Progenitor cell of endocrine pancreas (in vitro differentiated cells): Measurements from ENCODE around the gene MAP3K5. TPM values are rescaled to one million over a fixed set of nuclear protein-coding genes. Genes with fewer than 3 reads are reported as not detected.

ENCODE experiments used
- DNase-seq: peaks from one replicate; pipeline ENCODE4 v3.0.0; 2021; ENCODE audit warnings: low spot score; ENCODE audit not compliant: unreplicated experiment
- H3K27ac Mint-ChIP-seq: 2 replicates; pipeline ENCODE4 v1.8.0; 2021; ENCODE audit warnings: mild to moderate bottlenecking, moderate library complexity, mixed read lengths
- H3K27me3 Mint-ChIP-seq: 2 replicates; pipeline ENCODE4 v1.8.0; 2021; ENCODE audit warnings: mixed read lengths
- H3K36me3 Mint-ChIP-seq: 2 replicates; pipeline ENCODE4 v1.8.0; 2022; ENCODE audit warnings: mixed read lengths; ENCODE audit not compliant: insufficient read depth
- H3K4me1 Mint-ChIP-seq: 2 replicates; pipeline ENCODE4 v1.8.0; 2021; ENCODE audit warnings: low read depth, mixed read lengths
- H3K4me3 Mint-ChIP-seq: 2 replicates; pipeline ENCODE4 v1.8.0; 2021; ENCODE audit warnings: low read depth, mild to moderate bottlenecking, moderate library complexity, mixed read lengths
- H3K9me3 Mint-ChIP-seq: 2 replicates; pipeline ENCODE4 v1.8.0; 2021; ENCODE audit warnings: low read depth, mixed read lengths
- CTCF ChIP-seq: fragments of 200-600 bp; sonication (generic); IDR thresholded peaks from one replicate; pipeline ENCODE4 v1.5.0; 2021; ENCODE audit warnings: antibody characterized with exemption, mild to moderate bottlenecking; ENCODE audit not compliant: unreplicated experiment
- total RNA-seq: library from RNA; stranded (reverse); gene quantifications from 2 replicates; pipeline ENCODE4 v1.2.1, GENCODE V29; 2021

The MAP3K5 gene
- total RNA-seq, 1 donor from 2014 or later, result 1.1 TPM

- peaks cover 3% of the 10 kb centered on the region for H3K27me3 Mint-ChIP-seq
- no peak for DNase-seq
- no peak for TF ChIP-seq CTCF
- H3K4me1 Mint-ChIP-seq, result peaks cover 27% of the 10 kb centered on the region
- H3K4me3 Mint-ChIP-seq, result no peak overlapping the region
- H3K9me3 Mint-ChIP-seq, result no peaks in the 10 kb centered on the region
- H3K27ac Mint-ChIP-seq, result no peak overlapping the region
- H3K36me3 Mint-ChIP-seq, result no peaks in the 10 kb centered on the region
Measured at GRCh38 chr6:136553166-136553787, 239.0 kb downstream of the MAP3K5 start.

DNA sequence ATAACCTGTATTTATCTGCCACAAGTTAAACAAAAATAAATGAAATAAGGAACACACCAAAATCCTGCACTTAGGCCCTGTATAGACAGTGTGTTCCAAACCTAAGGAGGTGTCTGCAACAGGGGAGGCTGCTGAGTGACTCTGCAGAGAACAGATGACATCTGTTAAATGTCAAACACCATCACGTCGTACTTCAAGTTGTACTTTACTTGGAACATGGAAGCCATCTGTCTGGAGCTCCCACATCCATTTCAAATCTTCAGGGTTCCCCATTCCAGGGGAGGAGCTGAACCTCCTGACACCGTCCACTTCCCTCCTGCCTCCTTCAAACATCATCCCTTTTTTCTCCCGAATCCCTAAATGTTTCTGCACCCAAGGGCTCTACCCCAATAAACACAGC, 240.2 kb downstream of the MAP3K5 start:
- peaks cover 38% of the 10 kb centered on the region for H3K4me1 Mint-ChIP-seq
- H3K9me3 Mint-ChIP-seq, result no peaks in the 10 kb centered on the region
- H3K27me3 Mint-ChIP-seq, result peaks cover 3% of the 10 kb centered on the region
- no peak for TF ChIP-seq CTCF
- no peak for DNase-seq
- H3K36me3 Mint-ChIP-seq, result no peaks in the 10 kb centered on the region
- H3K27ac Mint-ChIP-seq, result no peak overlapping the region
- H3K4me3 Mint-ChIP-seq, result no peak overlapping the region

DNA sequence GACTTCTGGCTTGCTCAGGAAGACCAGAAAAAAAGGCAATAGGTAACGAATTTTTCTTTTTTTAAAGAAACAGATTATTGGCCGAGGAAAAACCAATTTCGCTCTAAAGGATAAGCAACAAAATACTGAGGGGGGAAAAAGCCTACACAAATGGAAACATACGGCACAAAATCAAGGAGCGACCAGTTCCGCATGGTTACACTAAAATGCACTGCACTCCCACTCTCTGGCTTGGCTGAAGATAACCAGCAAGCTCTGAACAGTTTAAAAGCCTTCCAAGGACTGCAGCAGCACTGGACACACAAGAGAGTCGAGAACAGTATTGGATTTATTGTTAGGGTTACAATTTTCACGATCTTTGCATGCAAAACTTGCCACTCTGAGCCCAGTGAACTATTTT, 241.2 kb downstream of the MAP3K5 start:
- TF ChIP-seq CTCF, result no peak
- peak overlapping the region; percentile 65 for H3K27ac Mint-ChIP-seq
- no peaks in the 10 kb centered on the region for H3K9me3 Mint-ChIP-seq
- H3K27me3 Mint-ChIP-seq, result peaks cover 3% of the 10 kb centered on the region
- H3K4me1 Mint-ChIP-seq, result peaks cover 48% of the 10 kb centered on the region
- DNase-seq, result no peak
- no peaks in the 10 kb centered on the region for H3K36me3 Mint-ChIP-seq
- H3K4me3 Mint-ChIP-seq, result peak overlapping the region; percentile 79

DNA sequence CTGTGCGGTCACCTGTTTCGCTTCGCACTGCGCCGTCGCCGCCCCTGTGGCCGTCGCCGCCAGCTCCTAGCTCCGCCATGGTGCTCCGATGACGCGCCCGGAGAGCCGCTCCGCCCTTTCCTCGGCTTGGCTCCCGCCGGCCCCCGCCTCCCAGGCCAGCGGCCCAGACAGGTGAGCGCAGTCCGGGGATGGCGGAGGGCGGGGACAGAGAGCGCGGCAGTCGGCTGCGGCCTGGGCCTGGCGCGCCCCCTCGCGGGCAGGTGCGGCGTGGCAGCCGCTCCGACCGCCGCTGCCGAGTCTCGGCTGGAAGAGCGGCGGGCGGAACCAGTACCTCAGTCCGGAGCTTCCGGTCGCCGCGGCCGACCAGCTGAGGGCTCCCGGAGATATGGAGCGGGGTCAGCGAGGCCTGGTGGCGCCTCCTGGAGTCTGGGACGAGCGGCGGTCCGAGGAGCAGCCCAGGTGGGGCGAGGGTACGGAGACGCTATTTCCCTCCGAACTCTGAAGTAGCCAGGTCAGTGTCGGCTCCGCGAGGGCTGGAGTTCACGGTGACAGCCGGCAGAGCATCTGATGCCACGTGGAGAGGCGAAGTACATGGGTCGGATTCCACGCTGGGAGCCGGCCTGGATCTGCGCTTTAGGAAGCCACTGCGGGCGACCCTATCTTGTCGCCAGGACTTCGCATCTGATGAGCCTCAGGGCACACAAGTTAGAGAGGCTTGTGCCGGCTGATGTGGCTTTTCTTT, 241.8 kb downstream of the MAP3K5 start, which contains the start of gene MAP7:
Gene MAP7 (minus strand): TSS at position 93 of the 742 bp plus-strand sequence. CDS start 14 bp downstream, at position 79.
- Mint-ChIP-seq H3K4me3 (peak within 1 kb of the TSS; percentile 87), H3K9me3 (no peaks in the 10 kb centered on the region), H3K4me1 (peaks cover 51% of the 10 kb centered on the region), H3K27me3 (peaks cover 3% of the 10 kb centered on the region), H3K27ac (peak within 1 kb of the TSS; percentile 94), H3K36me3 (no peaks in the 10 kb centered on the region)
- peak; percentile 99 for TF ChIP-seq CTCF
- peak; percentile 94 for DNase-seq

DNA sequence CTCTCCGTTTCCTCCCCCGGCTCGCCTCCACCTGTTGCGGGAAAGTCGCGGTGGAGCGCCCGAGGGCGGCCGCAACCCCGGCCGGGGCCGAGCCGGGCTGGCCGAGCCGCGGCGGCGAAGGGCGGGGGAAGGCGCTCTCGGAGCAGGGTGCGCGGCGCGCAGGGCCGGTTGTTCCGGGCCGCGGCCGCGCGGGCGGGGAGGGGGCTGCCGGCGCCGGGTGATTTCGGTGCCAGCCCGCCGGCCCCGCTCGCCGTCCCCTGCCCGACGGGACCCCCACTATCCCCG, 242.3 kb downstream of the MAP3K5 start:
- H3K36me3 Mint-ChIP-seq, result peaks cover 1% of the 10 kb centered on the region
- peaks cover 3% of the 10 kb centered on the region for H3K27me3 Mint-ChIP-seq
- no peak for DNase-seq
- H3K27ac Mint-ChIP-seq, result peak overlapping the region; percentile 87
- peak overlapping the region; percentile 87 for H3K4me3 Mint-ChIP-seq
- H3K4me1 Mint-ChIP-seq, result peaks cover 56% of the 10 kb centered on the region
- TF ChIP-seq CTCF, result no peak
- H3K9me3 Mint-ChIP-seq, result no peaks in the 10 kb centered on the region
